ENCODE results near the gene GRIK1.

Gene GRIK1

DNA sequence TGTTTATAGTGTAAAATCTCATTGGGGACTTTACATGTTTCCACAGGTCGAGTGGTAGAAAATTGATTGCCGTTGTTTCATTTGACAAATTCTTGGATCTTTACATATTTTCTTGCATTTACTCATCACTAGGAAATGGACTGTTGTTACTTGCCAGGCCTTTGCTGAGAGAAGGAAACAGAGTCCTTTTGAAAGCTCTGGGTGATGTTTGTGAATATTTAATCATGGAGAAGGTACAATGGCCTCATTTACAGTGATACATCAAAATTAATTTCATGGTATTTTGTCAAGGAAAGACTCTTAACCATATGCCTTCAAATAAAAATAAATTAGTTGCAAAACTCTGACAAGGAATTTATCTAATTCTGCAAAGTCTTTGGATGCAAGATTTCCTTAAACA is 198.0 kb downstream of the GRIK1 start:
- H3K4me2 ChIP-seq (ENCODE audit: low read length), result no peak overlapping the region
- no peaks in the 10 kb centered on the region for H3K9me2 ChIP-seq (replicated peaks; ENCODE audit: control insufficient read depth, low read length)
- H3K27me3 ChIP-seq (ENCODE audit: control insufficient read depth, low read length), result no peaks in the 10 kb centered on the region
- H3K4me1 ChIP-seq (ENCODE audit: control insufficient read depth, low read length), result no peaks in the 10 kb centered on the region
- no peaks in the 10 kb centered on the region for H3K36me3 ChIP-seq (ENCODE audit: control insufficient read depth, low read length)
- no peaks in the 10 kb centered on the region for H4K20me1 ChIP-seq (ENCODE audit: control insufficient read depth, insufficient read depth, low read depth, low read length)
- no peaks in the 10 kb centered on the region for H3K79me2 ChIP-seq (ENCODE audit: control insufficient read depth, low read length)
- no peak overlapping the region for H3K4me3 ChIP-seq (ENCODE audit: low read length)
- H3F3A ChIP-seq (ENCODE audit: control insufficient read depth, insufficient read depth), result no peaks in the 10 kb centered on the region
- no peak overlapping the region for H3K27ac ChIP-seq (ENCODE audit: low read depth, low read length)
- no peaks in the 10 kb centered on the region for H3K9me3 ChIP-seq (ENCODE audit: control insufficient read depth, insufficient read depth, low read length)
- TF ChIP-seq, protein P1, sequence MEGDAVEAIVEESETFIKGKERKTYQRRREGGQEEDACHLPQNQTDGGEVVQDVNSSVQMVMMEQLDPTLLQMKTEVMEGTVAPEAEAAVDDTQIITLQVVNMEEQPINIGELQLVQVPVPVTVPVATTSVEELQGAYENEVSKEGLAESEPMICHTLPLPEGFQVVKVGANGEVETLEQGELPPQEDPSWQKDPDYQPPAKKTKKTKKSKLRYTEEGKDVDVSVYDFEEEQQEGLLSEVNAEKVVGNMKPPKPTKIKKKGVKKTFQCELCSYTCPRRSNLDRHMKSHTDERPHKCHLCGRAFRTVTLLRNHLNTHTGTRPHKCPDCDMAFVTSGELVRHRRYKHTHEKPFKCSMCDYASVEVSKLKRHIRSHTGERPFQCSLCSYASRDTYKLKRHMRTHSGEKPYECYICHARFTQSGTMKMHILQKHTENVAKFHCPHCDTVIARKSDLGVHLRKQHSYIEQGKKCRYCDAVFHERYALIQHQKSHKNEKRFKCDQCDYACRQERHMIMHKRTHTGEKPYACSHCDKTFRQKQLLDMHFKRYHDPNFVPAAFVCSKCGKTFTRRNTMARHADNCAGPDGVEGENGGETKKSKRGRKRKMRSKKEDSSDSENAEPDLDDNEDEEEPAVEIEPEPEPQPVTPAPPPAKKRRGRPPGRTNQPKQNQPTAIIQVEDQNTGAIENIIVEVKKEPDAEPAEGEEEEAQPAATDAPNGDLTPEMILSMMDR (IDR thresholded peaks at IDR 0.05; ENCODE audit: low read depth, low read length, poor library complexity, severe bottlenecking), result no peak
- TF ChIP-seq EZH2phosphoT487 (IDR thresholded peaks at IDR 0.05; ENCODE audit: borderline replicate concordance, low read length), result no peak

DNA sequence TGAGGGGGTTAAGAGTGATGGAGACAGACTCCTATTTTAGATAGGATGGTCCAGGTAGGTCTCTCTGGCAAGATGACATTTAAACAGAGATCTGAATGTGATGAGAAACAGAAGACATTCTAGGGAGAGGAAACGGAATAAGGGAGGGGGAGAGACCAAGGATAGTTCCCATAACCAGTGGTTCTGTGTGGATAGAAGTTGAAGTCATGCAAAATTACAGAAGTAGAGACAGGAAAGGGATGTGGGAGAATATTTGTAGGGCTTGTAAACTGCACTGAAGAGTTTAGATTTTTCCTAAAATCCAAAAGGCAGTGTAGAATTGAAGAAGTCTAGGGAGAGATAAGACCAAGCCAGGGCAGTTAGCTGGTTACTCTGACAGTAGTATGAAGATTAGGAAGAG is 200.6 kb downstream of the GRIK1 start:
- H4K20me1 ChIP-seq (ENCODE audit: control insufficient read depth, insufficient read depth, low read depth, low read length), result no peaks in the 10 kb centered on the region
- H3F3A ChIP-seq (ENCODE audit: control insufficient read depth, insufficient read depth), result no peaks in the 10 kb centered on the region
- no peaks in the 10 kb centered on the region for H3K4me1 ChIP-seq (ENCODE audit: control insufficient read depth, low read length)
- H3K79me2 ChIP-seq (ENCODE audit: control insufficient read depth, low read length), result no peaks in the 10 kb centered on the region
- TF ChIP-seq, protein P1 (IDR thresholded peaks at IDR 0.05; ENCODE audit: low read depth, low read length, poor library complexity, severe bottlenecking), result no peak
- no peak for TF ChIP-seq EZH2phosphoT487 (IDR thresholded peaks at IDR 0.05; ENCODE audit: borderline replicate concordance, low read length)
- H3K36me3 ChIP-seq (ENCODE audit: control insufficient read depth, low read length), result no peaks in the 10 kb centered on the region
- no peaks in the 10 kb centered on the region for H3K9me3 ChIP-seq (ENCODE audit: control insufficient read depth, insufficient read depth, low read length)
- no peaks in the 10 kb centered on the region for H3K27me3 ChIP-seq (ENCODE audit: control insufficient read depth, low read length)
- no peak overlapping the region for H3K27ac ChIP-seq (ENCODE audit: low read depth, low read length)
- no peak overlapping the region for H3K4me3 ChIP-seq (ENCODE audit: low read length)
- H3K4me2 ChIP-seq (ENCODE audit: low read length), result no peak overlapping the region
- H3K9me2 ChIP-seq (replicated peaks; ENCODE audit: control insufficient read depth, low read length), result no peaks in the 10 kb centered on the region

DNA sequence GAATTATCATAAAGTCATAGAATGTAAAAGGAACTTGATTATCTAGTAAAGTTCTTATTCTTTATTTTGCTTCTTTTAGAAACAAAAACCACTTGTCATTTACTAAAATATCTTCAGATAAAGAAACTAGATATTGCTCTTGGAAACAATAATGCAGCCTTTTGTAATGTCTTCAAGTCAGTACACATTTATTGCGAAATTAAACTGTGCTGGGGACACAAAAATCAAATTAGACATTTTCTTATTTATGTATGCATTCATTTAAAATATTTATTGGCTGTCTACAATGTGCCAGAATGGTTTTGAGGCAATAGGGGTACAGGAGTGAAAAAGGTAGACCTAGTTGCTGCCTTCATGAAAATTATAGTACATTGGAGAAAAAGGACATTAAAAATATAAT is 201.1 kb downstream of the GRIK1 start:
- TF ChIP-seq, protein P1 (IDR thresholded peaks at IDR 0.05; ENCODE audit: low read depth, low read length, poor library complexity, severe bottlenecking), result no peak
- TF ChIP-seq EZH2phosphoT487 (IDR thresholded peaks at IDR 0.05; ENCODE audit: borderline replicate concordance, low read length), result no peak
- no peaks in the 10 kb centered on the region for H3K36me3 ChIP-seq (ENCODE audit: control insufficient read depth, low read length)
- H3K4me3 ChIP-seq (ENCODE audit: low read length), result no peak overlapping the region
- H3K9me3 ChIP-seq (ENCODE audit: control insufficient read depth, insufficient read depth, low read length), result no peaks in the 10 kb centered on the region
- no peak overlapping the region for H3K4me2 ChIP-seq (ENCODE audit: low read length)
- H3K9me2 ChIP-seq (replicated peaks; ENCODE audit: control insufficient read depth, low read length), result no peaks in the 10 kb centered on the region
- H3K4me1 ChIP-seq (ENCODE audit: control insufficient read depth, low read length), result no peaks in the 10 kb centered on the region
- H3F3A ChIP-seq (ENCODE audit: control insufficient read depth, insufficient read depth), result no peaks in the 10 kb centered on the region
- H3K27ac ChIP-seq (ENCODE audit: low read depth, low read length), result no peak overlapping the region
- no peaks in the 10 kb centered on the region for H4K20me1 ChIP-seq (ENCODE audit: control insufficient read depth, insufficient read depth, low read depth, low read length)
- H3K27me3 ChIP-seq (ENCODE audit: control insufficient read depth, low read length), result no peaks in the 10 kb centered on the region
- no peaks in the 10 kb centered on the region for H3K79me2 ChIP-seq (ENCODE audit: control insufficient read depth, low read length)

DNA sequence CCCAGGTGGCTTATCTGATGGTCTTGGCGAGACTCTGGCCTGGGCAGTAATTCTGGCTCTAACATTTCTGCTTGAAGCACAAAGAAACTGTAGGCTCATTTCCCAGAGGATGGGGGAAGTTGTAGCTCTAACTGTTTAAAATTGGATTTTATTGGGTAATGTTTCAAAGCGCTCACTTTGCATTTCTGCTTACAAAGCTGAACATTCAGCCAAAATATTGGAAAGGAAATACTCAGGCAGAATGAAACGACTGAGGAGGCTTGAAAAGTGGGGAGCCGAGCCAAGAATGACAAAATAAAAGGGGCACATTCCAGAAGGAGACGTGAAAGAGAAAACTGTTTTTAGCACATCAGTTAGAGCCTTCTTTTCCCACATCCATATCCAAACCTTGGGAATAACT is 202.6 kb downstream of the GRIK1 start:
- Histone ChIP-seq H3K27me3 (ENCODE audit: control insufficient read depth, low read length) (no peaks in the 10 kb centered on the region), H3K9me3 (ENCODE audit: control insufficient read depth, insufficient read depth, low read length) (no peaks in the 10 kb centered on the region), H4K20me1 (ENCODE audit: control insufficient read depth, insufficient read depth, low read depth, low read length) (no peaks in the 10 kb centered on the region), H3K4me2 (ENCODE audit: low read length) (no peak overlapping the region), H3K9me2 (replicated peaks; ENCODE audit: control insufficient read depth, low read length) (no peaks in the 10 kb centered on the region), H3K27ac (ENCODE audit: low read depth, low read length) (no peak overlapping the region), H3K4me3 (ENCODE audit: low read length) (no peak overlapping the region), H3F3A (ENCODE audit: control insufficient read depth, insufficient read depth) (no peaks in the 10 kb centered on the region), H3K4me1 (ENCODE audit: control insufficient read depth, low read length) (no peaks in the 10 kb centered on the region), H3K36me3 (ENCODE audit: control insufficient read depth, low read length) (no peaks in the 10 kb centered on the region), H3K79me2 (ENCODE audit: control insufficient read depth, low read length) (no peaks in the 10 kb centered on the region)
- no peak for TF ChIP-seq EZH2phosphoT487 (IDR thresholded peaks at IDR 0.05; ENCODE audit: borderline replicate concordance, low read length)

All from DOHH2 (cell line).